GM21447 (cell line): ENCODE results near the gene RFT1.
"Not testable (repeated sequence)": the region's sequence is repeated elsewhere in the genome, so short reads cannot be mapped to it uniquely, and the experiment has no call there.

Experiments
- ATAC-seq: cut with Tn5 transposase; IDR thresholded peaks from one replicate; pipeline ENCODE4 v1.9.1; 2021; ENCODE audit not compliant: unreplicated experiment

Gene RFT1

GRCh38 chr3:53072653-53073552 is 57.3 kb downstream of the RFT1 start:
- peak; percentile 85 for ATAC-seq

GRCh38 chr3:53071882-53072431 is 58.3 kb downstream of the RFT1 start:
- ATAC-seq, result no peak

- no peak for ATAC-seq
Observed at GRCh38 chr3:53069422-53070068, 60.7 kb downstream of the RFT1 start.

- no peak for ATAC-seq
Observed at GRCh38 chr3:53068176-53068575, 62.1 kb downstream of the RFT1 start.

GRCh38 chr3:53067567-53067966 is 62.7 kb downstream of the RFT1 start:
- ATAC-seq, result no peak

GRCh38 chr3:53065841-53066480 is 64.3 kb downstream of the RFT1 start:
- no peak for ATAC-seq

- no peak for ATAC-seq
Observed at GRCh38 chr3:53062905-53063304, 67.3 kb downstream of the RFT1 start.

- no peak for ATAC-seq
Observed at GRCh38 chr3:53056442-53056841, 73.8 kb downstream of the RFT1 start.

GRCh38 chr3:53054233-53054632 is 76.0 kb downstream of the RFT1 start:
- not testable (repeated sequence) for ATAC-seq

GRCh38 chr3:53051929-53052328 is 78.3 kb downstream of the RFT1 start:
- ATAC-seq, result no peak

GRCh38 chr3:53049987-53050386 is 80.2 kb downstream of the RFT1 start:
- no peak for ATAC-seq

GRCh38 chr3:53046171-53047170 is 83.8 kb downstream of the RFT1 start:
- peak; percentile 57 for ATAC-seq

GRCh38 chr3:53045518-53046170 is 84.6 kb downstream of the RFT1 start, which contains the start of gene SFMBT1:
TSS of gene SFMBT1 (minus strand) at chr3:53046073. CDS start at chr3:52969128, 76,945 bp downstream.
- ATAC-seq, result peak; percentile 36

- ATAC-seq, result peak; percentile 20
Observed at GRCh38 chr3:53044711-53045517, 85.3 kb downstream of the RFT1 start.

- ATAC-seq, result no peak
Observed at GRCh38 chr3:53044371-53044710, 85.9 kb downstream of the RFT1 start.

- ATAC-seq, result no peak
Observed at GRCh38 chr3:53043738-53044137, 86.5 kb downstream of the RFT1 start.

- no peak for ATAC-seq
Observed at GRCh38 chr3:53042651-53043050, 87.6 kb downstream of the RFT1 start.

GRCh38 chr3:53040351-53040820 is 89.8 kb downstream of the RFT1 start:
- no peak for ATAC-seq

- no peak for ATAC-seq
Observed at GRCh38 chr3:53039376-53039752, 90.9 kb downstream of the RFT1 start.
